CD4-positive, alpha-beta T cell treated with Interleukin-17A for 1 hour (primary cell): ENCODE data around the gene BRSK2.
A peak's percentile ranks its signal among the peaks of the same experiment; 100 is the strongest.

Experiments
- DNase-seq: peaks from one replicate; pipeline ENCODE4 v3.0.0-alpha.2; 2020

The BRSK2 gene

GRCh38 chr11:1377231-1377780 is 12.4 kb upstream of the BRSK2 start:
- DNase-seq = no peak

- no peak for DNase-seq
Measured at GRCh38 chr11:1381793-1382425, 7.8 kb upstream of the BRSK2 start.

GRCh38 chr11:1382429-1382828 is 7.3 kb upstream of the BRSK2 start:
- DNase-seq = no peak

- DNase-seq = peak; percentile 82
Measured at GRCh38 chr11:1382831-1383607, 6.7 kb upstream of the BRSK2 start.

- no peak for DNase-seq
Measured at GRCh38 chr11:1384199-1384970, 5.3 kb upstream of the BRSK2 start.

- no peak for DNase-seq
Measured at GRCh38 chr11:1387521-1387920, 2.2 kb upstream of the BRSK2 start.

GRCh38 chr11:1387961-1388762 is 1.6 kb upstream of the BRSK2 start:
- DNase-seq = no peak

GRCh38 chr11:1388763-1389102 is 1.0 kb upstream of the BRSK2 start:
- no peak for DNase-seq

- peak; percentile 98 for DNase-seq
Measured at GRCh38 chr11:1389103-1389931, 417 bp upstream of the BRSK2 start.

GRCh38 chr11:1390569-1391164 is 933 bp downstream of the BRSK2 start:
- no peak for DNase-seq

GRCh38 chr11:1391165-1392075 is 1.7 kb downstream of the BRSK2 start:
- DNase-seq = no peak

- no peak for DNase-seq
Measured at GRCh38 chr11:1392111-1392510, 2.4 kb downstream of the BRSK2 start.

- no peak for DNase-seq
Measured at GRCh38 chr11:1392561-1392960, 2.8 kb downstream of the BRSK2 start.

- no peak for DNase-seq
Measured at GRCh38 chr11:1393038-1393710, 3.4 kb downstream of the BRSK2 start.

- no peak for DNase-seq
Measured at GRCh38 chr11:1394936-1395772, 5.4 kb downstream of the BRSK2 start.

- DNase-seq = no peak
Measured at GRCh38 chr11:1395773-1396374, 6.1 kb downstream of the BRSK2 start.

- no peak for DNase-seq
Measured at GRCh38 chr11:1396375-1396841, 6.7 kb downstream of the BRSK2 start.
